ENCODE data around the gene NLK.

GRCh38 chr17:28147017-28147416 lies 104.5 kb downstream of the NLK start:
- no peak for TF ChIP-seq CTCF (conservative IDR thresholded peaks at IDR 0.05; ENCODE audit: low read depth, low read length)
- no peak for TF ChIP-seq POLR2A (IDR thresholded peaks at IDR 0.05; ENCODE audit: low read depth, low read length)
- TF ChIP-seq BHLHE40 (IDR thresholded peaks at IDR 0.05; ENCODE audit: low read depth, low read length), result no peak
- TF ChIP-seq ELK1 (IDR thresholded peaks at IDR 0.05; ENCODE audit: borderline replicate concordance, low read depth, low read length), result no peak
- no peak for TF ChIP-seq SMC3 (IDR thresholded peaks at IDR 0.05; ENCODE audit: low read depth, low read length)
- TF ChIP-seq RFX5 (IDR thresholded peaks at IDR 0.05; ENCODE audit: low read depth, low read length), result no peak

Measured in IMR-90 (cell line).